ENCODE results near the gene LCNL1.

GRCh38 chr9:136979769-136980587 lies 2.8 kb upstream of the LCNL1 start:
- TF ChIP-seq EZH2 (IDR thresholded peaks at IDR 0.05) (no peak), POLR2AphosphoS5 (IDR thresholded peaks at IDR 0.05; ENCODE audit: borderline replicate concordance, low read depth, low read length) (no peak)
